NCI-H69 (cell line): ENCODE measurements around the gene PLEKHA7.
"Not testable (repeated sequence)": the region's sequence is repeated elsewhere in the genome, so short reads cannot be mapped to it uniquely, and the experiment has no call there.

Experiments
- DNase-seq: peaks from one replicate; lab custom pipeline; 2025; lab: John Stamatoyannopoulos, UW

Gene PLEKHA7

DNA sequence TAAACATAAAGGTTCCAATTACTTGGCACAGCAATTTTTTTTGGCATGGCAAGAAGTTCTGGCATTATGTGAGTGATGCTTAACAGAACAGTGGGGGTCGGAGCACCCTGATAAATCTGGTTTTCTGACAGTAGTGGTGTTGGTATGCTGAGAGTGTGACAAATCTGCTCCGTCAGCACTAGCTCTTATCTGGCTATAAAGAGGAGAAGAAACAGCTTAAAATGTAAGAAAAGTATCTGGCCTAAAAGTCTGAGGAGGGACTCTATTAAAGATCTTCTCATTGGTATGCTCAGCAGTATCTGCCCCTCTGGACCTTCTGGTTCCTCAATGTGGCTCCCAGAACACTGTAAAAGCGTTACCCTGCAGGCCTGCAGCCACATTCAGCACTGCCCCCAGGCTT is 137.4 kb downstream of the PLEKHA7 start:
- no peak for DNase-seq

DNA sequence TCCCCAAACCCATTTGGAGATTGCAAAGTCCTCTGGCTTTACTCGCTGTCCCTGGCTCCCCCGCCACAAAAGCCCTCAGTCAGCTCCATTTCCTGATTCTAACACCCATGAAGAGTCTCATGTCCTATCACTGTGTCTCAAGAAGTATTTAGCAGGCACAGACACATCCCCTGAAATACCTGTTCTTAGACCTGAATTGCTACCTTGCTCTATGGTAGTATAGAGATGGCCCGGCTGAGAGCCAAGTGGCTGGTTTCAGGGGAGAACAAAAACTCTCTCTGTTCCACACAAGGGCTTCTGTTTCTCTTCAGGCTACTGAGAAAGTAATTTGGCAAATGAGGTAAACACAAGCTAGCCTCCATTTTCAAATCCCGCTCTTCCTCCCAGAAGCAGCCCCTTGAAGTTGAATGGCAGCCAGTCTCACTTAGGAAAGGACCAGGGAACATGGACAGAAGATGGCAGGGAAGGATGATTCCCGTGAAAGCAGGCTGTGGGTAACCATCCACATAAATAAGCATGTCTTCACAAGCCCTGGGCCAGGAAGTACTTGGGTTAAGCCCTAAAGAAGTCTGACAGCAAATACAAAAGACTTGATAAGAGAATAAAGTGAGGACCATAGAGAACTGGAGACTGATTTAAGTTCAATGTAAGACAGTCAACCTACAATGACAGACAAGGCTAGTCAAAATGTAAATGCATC is 138.0 kb downstream of the PLEKHA7 start:
- no peak for DNase-seq

DNA sequence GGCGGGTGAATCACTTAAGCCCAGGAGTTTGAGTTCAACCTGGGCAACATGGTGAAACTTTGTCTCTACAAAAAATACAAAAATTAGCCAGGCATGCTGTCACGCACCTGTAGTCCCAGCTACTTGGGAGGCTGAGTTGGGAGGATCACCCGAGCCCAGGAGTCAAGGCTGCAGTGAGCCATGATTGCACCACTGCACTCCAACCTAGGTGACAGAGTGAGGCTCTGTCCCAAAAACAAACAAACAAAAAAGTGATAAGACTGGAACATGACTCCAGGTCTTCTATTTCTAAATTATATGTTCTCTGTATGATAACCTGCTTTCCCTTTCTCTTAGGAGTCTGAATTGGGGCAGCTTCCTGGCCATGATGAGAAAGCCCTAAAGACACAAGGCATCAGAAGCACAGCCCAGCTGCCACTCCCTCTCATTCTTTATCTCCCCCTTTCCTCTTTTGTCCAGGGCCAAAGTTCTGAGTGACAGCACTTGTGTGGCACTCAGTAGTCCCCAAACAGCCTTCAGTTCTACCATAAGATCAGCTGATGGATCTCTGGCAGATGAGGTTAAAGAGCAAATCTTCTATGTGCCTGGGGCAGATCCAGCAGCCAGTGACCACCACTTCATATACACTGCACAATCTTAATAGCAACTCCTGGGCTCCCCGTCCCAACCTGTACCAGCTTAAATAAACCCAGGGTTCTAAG is 139.8 kb downstream of the PLEKHA7 start:
- no peak for DNase-seq

DNA sequence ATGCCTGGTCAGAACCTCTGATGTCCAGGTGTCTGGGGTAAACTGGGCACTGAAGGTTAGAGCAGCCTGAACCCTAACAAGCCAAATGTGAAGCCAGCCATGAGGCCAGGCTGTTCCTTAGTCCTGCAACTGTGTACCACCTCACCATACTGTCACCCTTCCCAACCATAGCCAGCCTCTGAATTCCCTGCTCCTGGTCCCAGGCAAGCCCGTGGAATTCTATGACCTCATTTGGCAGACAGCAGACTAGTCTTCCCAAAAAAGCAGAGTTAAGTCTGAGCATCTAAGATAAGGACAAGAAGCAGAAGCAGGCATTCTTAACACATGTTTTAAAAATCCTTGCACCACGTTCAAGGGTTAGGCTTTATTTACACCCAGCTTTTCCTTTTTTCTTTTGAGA is 140.9 kb downstream of the PLEKHA7 start:
- DNase-seq = no peak

DNA sequence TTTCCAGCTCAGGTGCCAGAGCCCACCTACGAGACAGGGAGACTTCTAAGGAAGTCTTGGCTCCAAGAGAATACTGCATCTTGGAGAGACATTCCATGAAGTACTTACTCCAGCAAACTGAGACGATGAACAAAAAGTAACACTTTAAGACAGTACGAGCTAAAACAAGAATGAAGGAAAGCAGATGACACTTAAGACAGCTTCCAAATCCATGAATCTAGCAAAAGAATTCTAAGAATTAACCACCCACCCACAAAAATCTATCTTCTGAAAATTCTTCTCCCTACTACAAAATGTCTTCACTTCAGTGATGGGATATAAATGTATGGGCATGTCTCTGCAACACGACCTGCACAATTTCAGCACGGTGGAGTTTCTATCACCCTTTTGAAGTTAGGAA is 142.8 kb downstream of the PLEKHA7 start:
- no peak for DNase-seq

DNA sequence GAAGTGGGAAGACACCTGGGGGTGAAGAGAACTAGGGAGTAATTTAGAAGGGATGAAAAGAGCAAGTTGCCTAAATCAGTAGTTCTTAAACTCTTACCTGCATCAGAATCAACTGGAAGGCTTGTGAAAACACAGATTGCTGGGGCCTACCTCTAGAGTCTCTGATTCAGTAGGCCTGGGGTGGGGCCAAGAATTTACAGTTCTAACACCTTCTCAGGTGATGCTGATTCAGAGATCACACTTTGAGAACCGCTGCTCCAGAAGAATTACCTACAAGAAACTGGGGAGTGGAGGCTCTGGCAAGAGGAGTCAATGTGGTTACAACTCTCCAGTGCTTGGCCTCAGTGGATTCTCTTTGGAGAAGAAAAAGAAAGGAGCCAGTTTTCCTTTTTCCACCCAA is 147.1 kb downstream of the PLEKHA7 start:
- no peak for DNase-seq

DNA sequence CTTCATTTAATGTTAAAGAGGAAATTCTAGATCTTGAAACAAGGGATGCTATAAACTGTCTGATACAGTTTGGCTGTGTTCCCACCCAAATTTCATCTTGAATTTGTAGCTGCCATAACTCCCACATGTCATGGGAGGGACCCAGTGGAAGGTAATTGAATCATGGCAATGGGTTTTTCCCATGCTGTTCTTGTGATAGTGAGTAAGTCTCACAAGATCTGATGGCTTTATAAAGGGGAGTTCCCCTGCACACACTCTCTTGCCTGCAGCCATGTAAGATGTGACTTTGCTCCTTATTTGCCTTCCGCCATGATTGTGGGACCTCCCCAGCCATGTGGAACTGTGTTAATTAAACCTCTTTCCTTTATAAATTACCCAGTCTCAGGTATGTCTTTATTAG is 149.8 kb downstream of the PLEKHA7 start:
- not testable (repeated sequence) for DNase-seq

DNA sequence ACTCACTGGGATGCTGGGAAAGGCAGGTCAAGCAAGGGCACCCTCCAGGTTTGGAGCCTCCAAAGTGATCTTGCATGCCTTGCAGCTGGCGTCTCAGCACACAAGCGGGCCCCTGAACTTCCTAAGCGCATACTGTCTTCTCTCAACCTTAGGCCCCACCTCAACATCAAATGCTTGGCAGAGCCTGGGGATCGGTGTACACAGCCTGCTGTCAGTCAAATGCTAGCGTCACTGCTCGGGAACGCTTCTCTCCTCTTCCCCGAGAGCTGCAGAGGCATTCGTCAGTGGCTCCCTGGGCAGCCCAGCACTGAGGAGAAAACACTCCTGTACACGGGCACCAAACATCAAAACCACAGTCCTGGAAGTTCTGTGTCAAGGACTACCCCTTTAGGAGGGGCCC is 150.8 kb downstream of the PLEKHA7 start:
- DNase-seq = no peak

DNA sequence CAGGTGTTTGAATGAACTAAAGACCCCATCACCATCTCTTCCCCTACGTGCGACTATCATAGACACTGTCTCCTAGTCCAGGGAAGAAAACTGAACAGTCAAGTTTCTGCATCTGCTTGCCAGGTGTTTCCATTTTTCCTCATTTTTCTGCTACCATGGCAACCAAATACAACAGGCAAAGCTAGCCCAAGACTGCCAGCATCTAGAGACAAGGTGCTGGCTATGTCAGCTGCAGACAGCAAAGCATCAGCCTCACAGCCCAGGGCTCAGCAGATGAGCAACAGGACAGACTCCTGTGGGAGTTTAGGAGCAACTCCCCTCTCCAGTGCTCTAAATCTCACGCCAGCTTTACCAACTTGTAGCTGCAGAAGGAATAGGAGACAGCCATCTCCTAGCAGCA is 151.5 kb downstream of the PLEKHA7 start:
- DNase-seq = no peak

DNA sequence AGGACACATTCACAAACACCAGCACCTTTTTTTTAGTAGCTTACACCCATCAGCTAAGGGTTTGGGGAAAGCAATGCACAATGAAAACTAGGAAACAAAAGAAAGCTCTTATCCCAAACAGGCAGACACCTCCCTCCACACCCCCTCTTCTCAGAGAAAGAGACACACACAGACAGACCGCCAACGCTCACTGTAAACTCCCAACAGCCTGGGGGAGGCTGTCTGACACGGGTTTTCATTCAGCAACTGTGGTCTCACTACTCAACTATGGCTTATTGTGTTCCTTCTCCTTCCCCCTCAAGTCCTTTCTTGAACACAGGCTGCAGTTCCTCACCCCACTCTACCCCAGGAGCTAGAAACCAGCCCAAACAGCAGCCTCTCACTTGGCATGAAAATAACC is 152.4 kb downstream of the PLEKHA7 start:
- no peak for DNase-seq

DNA sequence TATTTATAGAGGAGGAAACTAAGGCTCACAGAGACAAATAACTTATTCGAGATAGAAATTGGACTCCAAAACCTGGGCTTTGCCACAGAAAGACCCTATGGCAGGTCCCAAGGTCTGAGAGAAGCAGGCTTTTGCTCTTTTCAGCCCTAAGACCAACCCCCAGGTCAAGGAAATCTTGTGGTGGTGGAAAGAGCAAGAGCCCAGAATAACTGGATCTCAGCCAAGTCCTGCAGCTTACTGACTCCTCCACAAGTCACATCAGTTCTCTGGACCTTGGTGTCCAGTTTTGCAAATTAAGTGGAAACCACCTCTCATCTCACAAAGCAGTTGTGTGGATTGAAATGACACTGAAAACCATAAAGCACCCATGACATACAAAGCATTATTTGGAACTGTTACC is 153.6 kb downstream of the PLEKHA7 start:
- peak; percentile 15 for DNase-seq

DNA sequence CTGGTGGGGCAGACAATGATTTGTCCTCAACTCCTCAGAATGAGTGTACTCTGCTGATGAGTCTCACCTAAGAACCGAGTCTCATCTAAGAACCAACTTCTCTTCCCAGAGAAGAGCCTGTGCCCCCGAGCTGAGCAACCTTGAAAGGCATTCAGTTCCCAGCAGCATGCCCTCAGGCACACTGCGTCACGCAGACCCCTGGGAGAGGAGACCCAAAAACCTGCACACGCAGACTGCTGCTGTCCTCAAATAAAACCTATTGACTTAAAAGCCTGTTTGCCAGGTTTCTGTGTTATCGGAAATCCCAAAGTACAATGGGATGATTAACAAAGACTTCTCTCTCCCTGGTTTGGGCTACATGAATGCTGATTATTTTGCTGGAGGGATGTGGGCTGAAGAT is 154.6 kb downstream of the PLEKHA7 start:
- DNase-seq = no peak

DNA sequence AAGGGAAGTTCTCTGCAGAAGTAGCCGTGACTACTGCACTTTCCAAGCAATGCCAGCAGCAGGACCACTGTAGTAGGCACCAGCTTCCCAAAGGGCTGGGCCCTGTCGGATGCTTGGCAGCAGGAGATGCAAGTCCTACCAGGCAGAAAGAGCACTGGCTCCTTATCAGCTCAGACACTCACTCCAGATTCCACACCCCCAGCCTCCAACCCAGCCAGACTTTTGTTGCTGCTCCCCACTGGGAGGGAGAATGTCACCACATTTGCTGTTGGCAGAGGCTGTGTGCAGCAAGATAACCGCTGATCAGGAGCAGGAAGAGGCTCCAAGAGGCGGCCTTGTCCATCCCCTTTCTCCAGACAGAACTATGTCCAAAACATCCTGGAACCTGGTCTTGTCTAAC is 157.0 kb downstream of the PLEKHA7 start:
- no peak for DNase-seq

DNA sequence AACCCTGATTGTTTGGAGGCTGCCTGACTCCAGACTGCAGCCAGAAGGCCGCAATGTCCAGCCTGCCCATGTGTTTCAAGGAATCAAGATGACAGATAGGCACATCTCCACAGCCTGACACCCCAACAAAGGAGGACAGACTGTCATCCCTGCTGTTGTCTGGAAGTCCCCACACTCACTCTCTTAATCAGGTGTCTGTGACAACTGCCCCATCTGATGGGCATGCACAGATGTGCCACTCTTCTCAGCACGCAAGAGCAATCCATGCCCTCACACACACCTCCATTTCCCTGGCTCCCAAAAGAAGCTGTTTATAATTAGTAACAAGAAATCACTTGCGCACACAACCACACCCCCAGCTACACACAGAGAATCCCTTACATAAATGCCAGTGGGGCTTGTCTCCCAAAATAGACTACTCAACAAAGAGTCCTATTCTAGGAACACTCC is 158.2 kb downstream of the PLEKHA7 start:
- DNase-seq = no peak

DNA sequence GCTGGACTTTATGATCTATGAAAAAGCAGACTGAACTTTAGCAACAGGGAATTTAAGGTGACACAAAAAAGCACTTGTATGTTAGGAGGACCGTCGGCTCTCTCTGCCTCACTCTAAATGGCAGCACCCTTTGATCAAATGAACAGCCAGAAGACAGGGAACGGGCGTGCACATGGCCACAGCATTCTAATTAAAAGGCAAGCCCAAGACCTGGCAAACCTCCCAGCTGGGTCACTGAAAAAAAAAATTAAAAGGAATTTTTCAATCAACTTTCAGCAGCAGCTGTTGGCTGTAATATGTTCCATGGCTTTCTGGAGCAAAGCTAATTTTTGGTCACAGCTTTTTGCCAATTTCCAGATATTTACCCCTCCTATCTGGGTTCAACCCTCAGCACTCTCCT is 159.2 kb downstream of the PLEKHA7 start:
- no peak for DNase-seq

DNA sequence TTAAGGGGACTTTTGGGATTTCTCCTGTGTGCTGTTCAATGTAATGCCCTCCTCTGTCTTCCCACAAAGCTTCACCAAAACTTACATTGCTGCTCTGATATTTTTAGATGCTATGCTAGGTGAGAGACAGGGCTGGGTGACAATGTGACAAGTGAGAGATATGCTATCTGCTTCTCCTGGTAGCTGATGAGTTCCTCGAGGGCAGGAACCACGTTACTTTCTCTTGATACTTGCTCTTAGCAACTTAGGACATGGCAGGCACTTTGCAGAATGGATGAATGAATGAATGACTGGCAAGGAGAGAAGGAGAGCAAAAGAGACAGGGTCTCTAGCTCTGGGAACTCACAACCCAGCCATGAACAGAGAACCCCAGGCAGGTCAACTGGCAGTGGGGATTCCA is 160.4 kb downstream of the PLEKHA7 start:
- DNase-seq = no peak

DNA sequence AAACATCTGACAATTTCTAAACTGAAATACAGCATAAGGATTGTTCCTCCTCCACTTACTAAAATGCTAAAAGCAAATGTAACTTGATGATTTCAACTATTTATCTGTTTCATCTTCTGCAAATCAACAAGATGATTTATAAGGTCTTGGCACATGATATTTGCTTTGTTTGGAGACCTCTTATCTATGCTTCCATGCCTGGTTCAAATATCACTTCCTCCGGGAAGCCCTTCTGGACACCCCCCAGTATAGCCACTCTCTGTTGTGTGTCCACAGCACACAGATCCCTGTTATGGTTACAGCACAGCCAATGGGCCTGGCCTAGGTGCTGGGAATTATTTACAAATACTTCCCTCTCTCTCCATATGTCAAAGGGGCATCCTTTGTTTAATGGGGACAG is 160.9 kb downstream of the PLEKHA7 start:
- no peak for DNase-seq

DNA sequence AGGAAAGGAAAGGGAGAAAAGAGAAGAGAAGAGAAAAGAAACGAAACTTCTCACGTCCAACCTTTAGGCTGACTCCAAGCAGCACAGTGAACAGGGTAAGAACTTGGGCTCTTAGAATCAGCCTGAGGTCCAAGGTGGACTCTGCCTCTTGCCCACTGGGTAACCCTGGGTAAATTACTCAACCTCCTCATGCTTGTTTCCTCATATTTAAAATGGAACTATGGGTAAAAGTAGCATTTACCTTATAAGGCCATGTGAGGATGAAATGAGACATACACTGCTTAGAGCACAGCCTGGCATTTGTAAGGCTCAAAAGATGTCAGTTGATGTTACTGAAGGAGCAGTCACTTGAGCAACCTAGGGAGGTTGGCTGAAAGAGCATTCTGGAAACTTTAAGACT is 167.9 kb downstream of the PLEKHA7 start:
- no peak for DNase-seq

DNA sequence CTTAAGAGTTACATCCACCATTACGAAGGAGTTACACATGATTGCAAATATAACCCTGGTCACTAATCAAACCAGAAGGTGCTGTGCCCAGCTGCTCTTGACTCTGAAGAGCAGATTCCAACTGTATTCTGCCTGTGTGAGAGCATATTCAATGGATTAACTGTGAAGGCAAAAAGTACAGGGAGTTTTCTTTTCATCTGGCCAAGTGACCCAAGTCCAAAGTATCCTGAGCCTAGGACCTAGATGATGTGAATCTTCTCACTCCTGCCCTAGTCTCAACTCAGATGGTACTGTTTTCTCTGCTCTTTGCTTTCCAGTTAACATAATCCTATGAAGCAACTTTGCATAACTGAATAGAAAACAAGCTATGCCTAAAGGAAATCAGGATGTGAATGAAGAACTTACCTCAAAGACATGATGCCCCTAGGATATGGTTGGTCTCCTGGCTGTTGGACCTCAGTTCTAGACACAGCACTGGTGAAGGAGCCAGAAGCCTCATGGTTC is 169.9 kb downstream of the PLEKHA7 start:
- no peak for DNase-seq

DNA sequence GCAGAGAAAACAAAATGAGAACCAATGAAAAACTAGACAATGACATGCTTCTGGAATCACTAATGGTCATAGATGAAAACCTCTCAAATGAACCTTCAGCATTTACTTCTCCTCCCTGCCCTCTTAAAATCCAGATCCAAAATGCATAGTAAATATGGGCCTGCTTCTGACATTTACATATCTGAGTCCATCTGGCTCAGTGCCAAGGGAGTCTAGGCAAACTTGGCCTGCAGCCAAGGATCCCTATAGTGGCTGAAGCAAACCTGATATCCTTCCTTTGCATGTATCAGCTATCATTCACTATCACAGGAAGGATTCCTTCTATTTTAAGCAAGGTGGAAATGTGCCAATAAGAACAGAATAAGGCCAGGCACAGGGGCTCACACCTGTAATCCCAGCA is 170.9 kb downstream of the PLEKHA7 start:
- peak; percentile 96 for DNase-seq

DNA sequence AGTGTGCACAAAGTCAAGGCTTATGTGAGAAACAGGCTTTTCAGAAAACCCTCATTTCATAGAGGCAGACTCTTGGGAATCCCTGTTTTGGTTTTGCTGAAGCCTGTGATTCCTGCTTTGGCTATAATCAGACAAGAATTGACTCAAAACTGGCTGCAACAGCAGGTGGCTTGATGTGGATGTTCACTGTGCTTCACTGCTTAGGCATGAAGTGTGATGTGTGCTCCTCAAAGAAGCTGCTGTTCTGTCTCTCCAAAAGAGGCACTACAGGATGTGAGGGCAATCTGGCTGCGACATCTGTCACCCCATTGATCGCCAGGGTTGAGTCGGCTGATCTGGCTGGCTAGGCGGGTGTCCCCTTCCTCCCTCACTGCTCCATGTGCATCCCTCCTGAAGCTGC is 172.2 kb downstream of the PLEKHA7 start:
- no peak for DNase-seq

DNA sequence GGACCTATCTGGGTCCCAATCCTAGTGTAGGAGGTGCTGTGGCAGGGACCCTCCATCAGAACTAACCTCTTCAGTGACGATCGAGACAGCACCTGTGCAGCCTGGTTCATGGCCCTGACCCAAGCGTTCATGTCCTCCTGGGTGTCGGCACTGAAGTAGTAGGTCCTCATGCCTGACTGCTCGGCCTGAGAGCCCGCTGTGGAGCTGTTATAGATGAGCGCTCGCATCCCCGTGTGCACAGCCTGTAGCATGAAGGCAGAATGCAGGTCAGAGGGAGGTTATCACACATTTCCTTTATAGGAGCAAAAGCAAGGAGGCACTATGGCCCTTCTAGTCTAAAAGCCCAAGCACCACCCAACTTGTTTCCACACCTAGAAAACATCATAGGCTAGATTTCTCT is 172.7 kb downstream of the PLEKHA7 start:
- DNase-seq = no peak

DNA sequence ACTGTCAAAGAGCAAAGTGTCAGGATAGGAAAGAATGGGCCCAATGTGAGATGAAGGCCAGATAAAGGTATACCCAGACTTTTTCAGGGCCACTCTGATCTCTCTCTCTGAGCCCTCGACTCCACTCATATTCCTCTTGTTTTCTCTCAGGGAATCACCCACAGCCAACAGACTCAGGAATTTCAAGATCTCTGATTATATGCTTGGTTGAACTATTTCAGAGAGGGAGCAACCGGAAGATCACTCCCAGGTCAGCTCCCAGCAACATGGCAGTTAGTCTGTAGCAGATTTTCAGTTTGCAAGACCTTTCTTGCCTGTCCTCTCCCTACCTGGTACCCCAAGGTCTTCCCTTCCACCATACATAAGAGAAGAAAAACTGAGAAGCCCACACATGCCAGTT is 173.3 kb downstream of the PLEKHA7 start:
- DNase-seq = no peak

DNA sequence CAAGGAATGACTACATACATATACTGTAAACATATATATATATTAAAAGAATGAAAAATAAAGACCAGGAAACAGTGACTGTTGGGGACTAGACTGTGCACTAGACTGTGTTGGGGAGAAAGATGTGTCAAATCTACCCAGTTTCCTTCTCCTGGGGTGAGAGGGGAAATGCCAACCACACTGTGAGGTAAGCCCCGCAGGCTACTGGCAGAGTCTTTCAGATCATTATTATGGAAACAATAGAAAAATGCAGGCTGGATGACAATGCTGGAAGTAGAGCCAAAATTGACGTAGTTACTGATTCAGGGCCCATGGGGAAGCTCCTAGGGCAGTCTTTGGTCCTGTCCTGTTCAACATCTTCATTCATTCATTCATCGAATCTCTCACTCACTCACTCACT is 174.4 kb downstream of the PLEKHA7 start:
- DNase-seq = no peak
